ENCODE results near the gene PIGP. TPM values are rescaled to one million over a fixed set of nuclear protein-coding genes. Genes with fewer than 3 reads are reported as not detected.

The PIGP gene
- total RNA-seq, 3 donors from 2014 or later: 15.2 to 20.2 (median 19.7) TPM

GRCh38 chr21:37030864-37031263 lies 42.0 kb downstream of the PIGP start:
- H3K9me3 ChIP-seq: no peaks in the 10 kb centered on the region
- ATAC-seq: no peak
- DNase-seq: no peak
- no peaks in the 10 kb centered on the region for H3K36me3 ChIP-seq (ENCODE audit: low read depth)
- no peak for TF ChIP-seq CTCF (IDR thresholded peaks at IDR 0.05)
- intact Hi-C loops (cut with DNase I, micrococcal nuclease): no loop called here
- no peak overlapping the region for H3K4me3 ChIP-seq
- H3K4me1 ChIP-seq (ENCODE audit: low read depth): no peaks in the 10 kb centered on the region

- Histone ChIP-seq H3K36me3 (ENCODE audit: low read depth) (no peaks in the 10 kb centered on the region), H3K4me3 (no peak overlapping the region), H3K4me1 (ENCODE audit: low read depth) (no peaks in the 10 kb centered on the region), H3K9me3 (no peaks in the 10 kb centered on the region)
- intact Hi-C loops (cut with DNase I, micrococcal nuclease): no loop called here
- ATAC-seq (no peak), DNase-seq (no peak)
- no peak for TF ChIP-seq CTCF (IDR thresholded peaks at IDR 0.05)
These were observed 44.3 kb downstream of the PIGP start for GRCh38 chr21:37028570-37028969.

GRCh38 chr21:37026499-37026898 lies 46.4 kb downstream of the PIGP start:
- ATAC-seq (no peak), DNase-seq (no peak)
- Histone ChIP-seq H3K36me3 (ENCODE audit: low read depth) (no peaks in the 10 kb centered on the region), H3K4me3 (no peak overlapping the region), H3K4me1 (ENCODE audit: low read depth) (no peaks in the 10 kb centered on the region), H3K9me3 (no peaks in the 10 kb centered on the region)
- TF ChIP-seq CTCF (IDR thresholded peaks at IDR 0.05): no peak
- intact Hi-C loops (cut with DNase I, micrococcal nuclease): no loop called here

GRCh38 chr21:37017951-37018679 lies 54.8 kb downstream of the PIGP start:
- intact Hi-C loops (cut with DNase I, micrococcal nuclease): no loop called here
- Histone ChIP-seq H3K4me1 (ENCODE audit: low read depth) (no peaks in the 10 kb centered on the region), H3K4me3 (no peak overlapping the region), H3K36me3 (ENCODE audit: low read depth) (no peaks in the 10 kb centered on the region), H3K9me3 (no peaks in the 10 kb centered on the region)
- no peak for DNase-seq
- ATAC-seq: no peak
- TF ChIP-seq CTCF (IDR thresholded peaks at IDR 0.05): no peak

Other genes starting within 250 kb of the PIGP start
- gene HLCS, start 106.4 kb downstream of the PIGP start, total RNA-seq: 10 to 100 TPM; 13.3 to 16.7 (median 14.9) TPM
- not detected for gene RIPPLY3, start 66.4 kb downstream of the PIGP start, total RNA-seq
- 100 to 1,000 TPM in 1 of 3 donors, 10 to 100 TPM in 2; 67.2 to 126 (median 98.1) TPM for gene TTC3, start 183 bp upstream of the PIGP start, total RNA-seq
- gene VPS26C, start 194.3 kb upstream of the PIGP start, total RNA-seq: 10 to 100 TPM; 62.7 to 72.4 (median 71.8) TPM

Data from mucosa of descending colon (tissue), 3 donors.